Smooth muscle cell (in vitro differentiated cells): ENCODE data around the gene COBL. TPM values are rescaled to one million over a fixed set of nuclear protein-coding genes. Genes with fewer than 3 reads are reported as not detected.

Experiments used
- DNase-seq: peaks from one replicate; lab custom pipeline; 2025; ENCODE audit not compliant: unreplicated experiment; lab: John Stamatoyannopoulos, UW
- H2AFZ ChIP-seq: fragments of 200-600 bp; sonication (generic); 2 replicates; pipeline ENCODE4 v1.6.0; 2016; ENCODE audit warnings: antibody characterized with exemption, low read depth, mild to moderate bottlenecking
- H3F3A ChIP-seq: fragments of 200-600 bp; sonication (generic); 2 replicates; pipeline ENCODE4 v1.6.0; 2017; ENCODE audit warnings: antibody characterized with exemption, low read depth
- H3K27ac ChIP-seq: fragments of 200-600 bp; sonication (generic); 2 replicates; pipeline ENCODE4 v1.5.1; 2016; ENCODE audit warnings: low read depth, mild to moderate bottlenecking
- H3K27me3 ChIP-seq: fragments of 200-600 bp; sonication (generic); 2 replicates; pipeline ENCODE4 v1.6.1; 2016; ENCODE audit warnings: low read depth, mild to moderate bottlenecking
- H3K36me3 ChIP-seq: fragments of 200-600 bp; sonication (generic); 2 replicates; pipeline ENCODE4 v1.5.1; 2016; ENCODE audit warnings: low read depth
- H3K4me1 ChIP-seq: fragments of 200-600 bp; sonication (generic); 2 replicates; pipeline ENCODE4 v1.5.1; 2016; ENCODE audit warnings: low read depth
- H3K4me2 ChIP-seq: fragments of 200-600 bp; sonication (generic); 2 replicates; pipeline ENCODE4 v1.6.0; 2016; ENCODE audit warnings: mild to moderate bottlenecking
- H3K4me3 ChIP-seq: fragments of 200-600 bp; sonication (generic); 2 replicates; pipeline ENCODE4 v1.5.1; 2016; ENCODE audit warnings: mild to moderate bottlenecking
- H3K79me2 ChIP-seq: fragments of 200-600 bp; sonication (generic); 2 replicates; pipeline ENCODE4 v1.6.0; 2016; ENCODE audit warnings: low read depth, mild to moderate bottlenecking
- H3K9ac ChIP-seq: fragments of 200-600 bp; sonication (generic); 2 replicates; pipeline ENCODE4 v1.6.0; 2016; ENCODE audit warnings: low read depth
- H3K9me3 ChIP-seq: fragments of 200-600 bp; sonication (generic); replicated peaks from 2 replicates; pipeline ENCODE4 v1.5.1; 2016; ENCODE audit warnings: low read depth
- H4K20me1 ChIP-seq: fragments of 200-600 bp; sonication (generic); 2 replicates; pipeline ENCODE4 v1.6.0; 2016; ENCODE audit warnings: low read depth
- CTCF ChIP-seq: fragments of 200-600 bp; sonication (generic); IDR thresholded peaks from 2 replicates; pipeline ENCODE4 v1.5.1; 2017; ENCODE audit warnings: borderline replicate concordance, mild to moderate bottlenecking, antibody characterized with exemption; ENCODE audit not compliant: insufficient read depth, poor library complexity, severe bottlenecking
- WGBS: methylation state at CpG from one replicate; pipeline ENCODE4 v1.1.7; 2016; ENCODE audit warnings: low lambda C conversion rate; 5-methylcytosine and 5-hydroxymethylcytosine counted together
- polyA plus RNA-seq: library from polyadenylated mRNA; unstranded; fragments of >200 nt; fragmentation: Nextera tagmentation; extraction: Ambion mirVana; gene quantifications from 2 replicates; pipeline ENCODE4 v1.2.1, GENCODE V29; 2016
- total RNA-seq: library from RNA; depleted of rRNA; stranded (reverse); fragments of >200 nt; gene quantifications from 2 replicates; pipeline ENCODE4 v1.2.3, GENCODE V29; 2014

The COBL gene
- total and polyA plus RNA-seq, 2 experiments from 2014 or later = 0.47 to 2.8 TPM

GRCh38 chr7:51237446-51238133 lies 79.0 kb downstream of the COBL start:
- H3K4me1 ChIP-seq = peaks cover 8% of the 10 kb centered on the region
- H3F3A ChIP-seq = no peaks in the 10 kb centered on the region
- 93% methylated on average over 9 of the region's 9 CpGs for WGBS
- no peaks in the 10 kb centered on the region for H3K79me2 ChIP-seq
- no peak overlapping the region for H3K4me2 ChIP-seq
- no peak overlapping the region for H3K4me3 ChIP-seq
- H3K27ac ChIP-seq = no peak overlapping the region
- TF ChIP-seq CTCF = no peak
- H3K36me3 ChIP-seq = no peaks in the 10 kb centered on the region
- no peaks in the 10 kb centered on the region for H3K27me3 ChIP-seq
- no peak overlapping the region for H2AFZ ChIP-seq
- no peaks in the 10 kb centered on the region for H3K9me3 ChIP-seq
- DNase-seq = no peak
- H4K20me1 ChIP-seq = no peaks in the 10 kb centered on the region
- no peak overlapping the region for H3K9ac ChIP-seq

- Histone ChIP-seq H3K27ac (no peak overlapping the region), H4K20me1 (no peaks in the 10 kb centered on the region), H3K4me1 (peaks cover 8% of the 10 kb centered on the region), H3K9ac (no peak overlapping the region), H3K27me3 (no peaks in the 10 kb centered on the region), H3K4me2 (no peak overlapping the region), H2AFZ (no peak overlapping the region), H3K36me3 (no peaks in the 10 kb centered on the region), H3F3A (no peaks in the 10 kb centered on the region), H3K4me3 (no peak overlapping the region), H3K79me2 (no peaks in the 10 kb centered on the region), H3K9me3 (no peaks in the 10 kb centered on the region)
- DNase-seq = no peak
- no peak for TF ChIP-seq CTCF
- 93% methylated on average over 8 of the region's 8 CpGs for WGBS
Measured at GRCh38 chr7:51236470-51237132, 80.0 kb downstream of the COBL start.

GRCh38 chr7:51235593-51236313 lies 80.9 kb downstream of the COBL start:
- H3K9ac ChIP-seq = no peak overlapping the region
- no peak overlapping the region for H3K4me2 ChIP-seq
- no peak overlapping the region for H3K4me3 ChIP-seq
- no peak overlapping the region for H2AFZ ChIP-seq
- no peaks in the 10 kb centered on the region for H4K20me1 ChIP-seq
- 91% methylated on average over 10 of the region's 10 CpGs for WGBS
- TF ChIP-seq CTCF = no peak
- no peaks in the 10 kb centered on the region for H3K79me2 ChIP-seq
- H3K9me3 ChIP-seq = no peaks in the 10 kb centered on the region
- no peak for DNase-seq
- no peak overlapping the region for H3K27ac ChIP-seq
- H3K27me3 ChIP-seq = no peaks in the 10 kb centered on the region
- no peaks in the 10 kb centered on the region for H3F3A ChIP-seq
- peaks cover 8% of the 10 kb centered on the region for H3K4me1 ChIP-seq
- no peaks in the 10 kb centered on the region for H3K36me3 ChIP-seq
